ACC112 (cell line): ENCODE results near the gene MTA3.
A peak's percentile ranks its signal among the peaks of the same experiment; 100 is the strongest.

Experiments
- H2AFZ ChIP-seq: fragments of 200-600 bp; sonication (generic); one replicate; pipeline ENCODE4 v1.6.0; 2017; ENCODE audit warnings: antibody characterized with exemption, low read length; ENCODE audit not compliant: unreplicated experiment
- H3K27ac ChIP-seq: fragments of 200-600 bp; sonication (generic); 2 replicates; pipeline ENCODE4 v1.5.1; 2014; ENCODE audit warnings: low read depth, mild to moderate bottlenecking, antibody characterized with exemption, low read length, moderate library complexity
- H3K27me3 ChIP-seq: fragments of 200-600 bp; sonication (generic); 2 replicates; pipeline ENCODE4 v1.6.1; 2014; ENCODE audit warnings: mild to moderate bottlenecking, antibody characterized with exemption, low read length, moderate library complexity, mixed read lengths; ENCODE audit not compliant: insufficient read depth
- H3K36me3 ChIP-seq: fragments of 200-600 bp; sonication (generic); 2 replicates; pipeline ENCODE4 v1.6.1; 2016; ENCODE audit warnings: mild to moderate bottlenecking, antibody characterized with exemption, low read length, moderate library complexity, mixed read lengths; ENCODE audit not compliant: insufficient read depth
- H3K4me1 ChIP-seq: fragments of 200-600 bp; sonication (generic); one replicate; pipeline ENCODE4 v1.6.1; 2016; ENCODE audit warnings: low read length, mixed read lengths; ENCODE audit not compliant: insufficient read depth, unreplicated experiment, control insufficient read depth
- H3K4me3 ChIP-seq: fragments of 200-600 bp; sonication (generic); 2 replicates; pipeline ENCODE4 v1.5.1; 2014; ENCODE audit warnings: mild to moderate bottlenecking, low read depth, low read length
- H3K79me2 ChIP-seq: fragments of 200-600 bp; sonication (generic); one replicate; pipeline ENCODE4 v1.6.0; 2016; ENCODE audit warnings: low read length; ENCODE audit not compliant: control insufficient read depth, unreplicated experiment, insufficient read depth

The MTA3 gene

DNA sequence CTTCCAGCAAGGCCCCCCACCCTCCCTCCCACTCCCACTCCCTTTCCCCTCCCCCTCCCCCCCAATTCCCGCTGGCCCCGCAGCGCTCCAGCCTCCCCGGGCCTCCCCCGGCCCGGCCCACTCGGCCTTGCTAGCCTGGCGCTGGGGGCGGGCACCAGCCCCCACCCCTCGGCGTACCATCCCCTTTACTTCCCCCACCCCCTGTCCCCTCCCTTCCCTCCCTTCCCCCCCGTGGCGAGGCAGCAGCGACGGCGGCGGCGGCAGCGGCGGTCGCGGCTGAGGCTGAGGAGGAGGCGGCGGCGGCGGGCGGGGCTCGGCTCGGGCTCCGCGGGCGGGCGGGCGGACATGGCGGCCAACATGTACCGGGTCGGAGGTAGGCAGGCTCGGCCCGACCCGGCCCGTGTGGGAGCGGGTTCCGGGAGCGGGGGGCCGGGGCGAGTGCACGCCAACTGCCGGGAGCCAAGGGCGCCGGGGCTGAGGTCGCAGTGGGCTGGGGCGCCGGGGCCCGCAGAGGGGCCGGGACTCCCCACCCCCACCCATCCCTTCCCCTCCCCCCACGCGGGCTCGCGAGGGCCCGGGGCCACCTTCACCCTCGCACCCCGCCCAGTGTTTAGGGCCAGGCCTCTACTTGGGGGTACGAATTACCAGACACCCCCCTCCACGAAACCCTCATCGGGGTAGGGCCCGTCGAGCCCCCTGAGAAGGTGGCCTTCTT is at the start of gene MTA3:
MTA3 (plus strand) TSS at position 232 of the 715 bp plus-strand sequence; CDS start at position 346, 114 bp downstream.
- no peak within 1 kb of the TSS for H3K27ac ChIP-seq
- no peaks in the 10 kb centered on the region for H3K4me1 ChIP-seq

DNA sequence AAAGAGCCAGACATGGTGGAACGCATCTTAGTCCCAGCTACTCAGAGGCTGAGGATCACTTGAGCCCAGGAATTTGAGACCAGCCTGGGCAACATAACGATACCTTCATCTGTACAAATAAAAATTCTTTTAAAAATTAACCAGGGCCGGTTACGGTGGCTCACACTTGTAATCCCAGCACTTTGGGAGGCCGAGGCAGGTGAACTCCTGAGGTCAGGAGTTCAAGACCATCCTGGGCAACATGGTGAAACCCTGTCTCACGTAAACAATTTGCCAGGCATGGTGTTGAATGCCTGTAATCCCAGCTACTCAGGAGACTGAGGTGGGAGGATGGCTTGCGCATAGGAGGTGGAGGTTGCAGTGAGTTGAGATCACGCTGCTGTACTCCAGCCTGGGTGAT is 48.8 kb upstream of the MTA3 start:
- no peaks in the 10 kb centered on the region for H3K36me3 ChIP-seq
- no peaks in the 10 kb centered on the region for H3K79me2 ChIP-seq
- H3K4me3 ChIP-seq, result no peak overlapping the region
- H3K27ac ChIP-seq, result no peak overlapping the region
- H2AFZ ChIP-seq, result no peak overlapping the region
- no peaks in the 10 kb centered on the region for H3K4me1 ChIP-seq
- no peaks in the 10 kb centered on the region for H3K27me3 ChIP-seq

More for the DNA sequence above, at the start of gene MTA3:
- Histone ChIP-seq H3K27me3 (no peaks in the 10 kb centered on the region), H3K79me2 (peaks cover 10% of the 10 kb centered on the region), H2AFZ (peak within 1 kb of the TSS; percentile 70), H3K4me3 (peak within 1 kb of the TSS; percentile 86), H3K36me3 (peaks cover 6% of the 10 kb centered on the region)

DNA sequence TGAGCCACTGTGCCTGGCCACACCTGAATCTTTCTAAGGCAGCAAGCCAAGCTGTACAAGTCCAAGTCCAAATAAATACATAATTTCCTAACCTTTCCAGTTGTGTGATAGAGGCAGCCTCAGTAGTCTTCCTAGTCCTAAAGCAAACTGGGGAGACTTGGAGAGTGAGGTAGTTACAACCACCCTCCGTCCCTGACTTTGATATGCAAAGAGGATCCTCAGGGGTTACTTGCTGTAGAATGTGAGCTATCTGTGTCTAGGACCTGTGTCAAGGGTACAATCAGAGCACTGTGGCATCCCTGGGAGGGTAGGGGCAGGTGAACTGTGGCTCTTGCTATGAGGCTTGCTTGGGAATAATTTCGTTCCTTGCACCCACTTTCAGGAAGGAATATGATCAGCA is 46.4 kb upstream of the MTA3 start:
- no peaks in the 10 kb centered on the region for H3K36me3 ChIP-seq
- no peaks in the 10 kb centered on the region for H3K79me2 ChIP-seq
- no peak overlapping the region for H3K4me3 ChIP-seq
- H3K27me3 ChIP-seq, result no peaks in the 10 kb centered on the region
- no peaks in the 10 kb centered on the region for H3K4me1 ChIP-seq
- no peak overlapping the region for H3K27ac ChIP-seq
- no peak overlapping the region for H2AFZ ChIP-seq

DNA sequence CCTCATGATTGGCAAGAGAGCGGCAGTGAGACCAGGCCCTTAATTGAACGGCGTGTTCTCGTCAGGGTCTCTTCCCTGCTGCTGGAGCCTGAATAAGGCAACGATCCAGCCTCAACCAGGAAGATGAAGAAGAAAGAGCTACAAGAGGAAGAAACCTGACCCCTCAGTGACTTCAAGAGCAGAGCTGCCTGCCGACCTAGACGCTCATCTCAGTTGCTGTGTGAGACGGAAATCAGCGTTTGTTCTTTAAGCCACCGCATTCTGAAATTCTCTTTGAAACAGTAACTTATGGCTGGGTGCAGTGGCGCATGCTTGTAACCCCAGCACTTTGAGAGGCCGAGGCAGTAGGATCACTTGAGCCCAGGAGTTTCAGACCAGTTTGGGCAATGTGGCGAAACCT is 45.1 kb upstream of the MTA3 start:
- Histone ChIP-seq H3K4me3 (no peak overlapping the region), H3K36me3 (no peaks in the 10 kb centered on the region), H3K4me1 (no peaks in the 10 kb centered on the region), H3K27ac (no peak overlapping the region), H3K79me2 (no peaks in the 10 kb centered on the region), H3K27me3 (no peaks in the 10 kb centered on the region), H2AFZ (no peak overlapping the region)

DNA sequence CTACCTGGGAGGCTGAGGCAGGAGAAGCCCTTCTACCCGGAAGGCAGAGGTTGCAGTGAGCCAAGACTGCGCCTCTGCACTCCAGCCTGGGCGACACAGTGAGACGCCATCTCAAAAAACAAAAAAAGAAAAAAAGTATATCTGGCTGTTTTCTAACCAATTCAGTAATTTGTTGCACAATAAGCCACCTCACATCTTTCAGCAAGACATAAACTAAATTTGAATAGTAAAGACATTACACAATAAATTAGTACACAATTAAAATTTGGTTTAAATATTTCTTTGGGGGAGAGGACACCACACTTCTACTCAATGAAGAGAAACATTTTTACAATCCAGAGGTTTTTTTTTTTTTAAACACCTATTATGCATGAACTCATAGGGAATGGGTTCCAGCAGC is 36.0 kb upstream of the MTA3 start:
- H3K4me1 ChIP-seq, result no peaks in the 10 kb centered on the region

DNA sequence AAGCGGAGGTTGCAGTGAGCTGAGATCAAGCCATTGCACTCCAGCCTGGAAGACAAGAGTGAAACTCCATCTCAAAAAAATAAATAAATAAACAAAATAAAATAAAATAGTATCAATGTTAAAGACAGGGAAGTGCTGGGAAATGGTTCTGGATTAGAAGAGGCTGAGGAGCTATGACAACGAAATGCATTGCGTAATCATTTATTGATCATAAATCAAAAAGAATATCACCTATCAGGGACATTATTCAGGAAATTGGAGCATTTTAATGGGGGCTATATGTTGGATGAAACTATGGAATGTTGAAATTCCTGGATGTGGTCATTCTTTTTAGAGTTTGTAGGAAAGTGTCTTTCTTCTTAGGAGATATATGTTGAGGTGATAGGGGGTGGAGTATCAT is 30.9 kb upstream of the MTA3 start:
- H3K36me3 ChIP-seq, result no peaks in the 10 kb centered on the region
- no peak overlapping the region for H3K27ac ChIP-seq
- H3K4me1 ChIP-seq, result no peaks in the 10 kb centered on the region
- no peaks in the 10 kb centered on the region for H3K27me3 ChIP-seq
- H3K79me2 ChIP-seq, result no peaks in the 10 kb centered on the region
- H2AFZ ChIP-seq, result no peak overlapping the region
- no peak overlapping the region for H3K4me3 ChIP-seq

More for the DNA sequence above, 36.0 kb upstream of the MTA3 start:
- no peak overlapping the region for H3K4me3 ChIP-seq
- no peaks in the 10 kb centered on the region for H3K27me3 ChIP-seq
- no peak overlapping the region for H3K27ac ChIP-seq
- H2AFZ ChIP-seq, result no peak overlapping the region
- H3K36me3 ChIP-seq, result no peaks in the 10 kb centered on the region
- H3K79me2 ChIP-seq, result no peaks in the 10 kb centered on the region

DNA sequence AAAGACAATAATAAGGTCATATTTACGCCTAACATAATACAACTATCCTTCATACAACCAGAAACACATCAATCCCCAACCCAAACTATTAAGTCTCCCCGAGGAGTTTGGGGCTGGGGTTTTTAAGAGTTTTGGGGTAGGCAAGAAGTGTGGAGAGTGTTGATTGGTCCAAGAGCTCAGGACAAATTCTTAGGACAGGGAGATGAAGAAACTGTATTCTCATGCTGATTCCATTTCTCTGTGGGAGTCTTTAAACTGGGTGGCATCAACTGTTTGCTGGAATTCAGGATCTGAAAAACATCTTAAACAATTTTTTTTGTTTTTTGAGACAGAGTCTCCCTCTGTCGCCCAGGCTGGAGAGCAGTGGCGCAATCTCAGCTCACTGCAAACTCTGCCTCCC is 25.6 kb upstream of the MTA3 start:
- Histone ChIP-seq H3K4me1 (no peaks in the 10 kb centered on the region), H3K27me3 (no peaks in the 10 kb centered on the region)

DNA sequence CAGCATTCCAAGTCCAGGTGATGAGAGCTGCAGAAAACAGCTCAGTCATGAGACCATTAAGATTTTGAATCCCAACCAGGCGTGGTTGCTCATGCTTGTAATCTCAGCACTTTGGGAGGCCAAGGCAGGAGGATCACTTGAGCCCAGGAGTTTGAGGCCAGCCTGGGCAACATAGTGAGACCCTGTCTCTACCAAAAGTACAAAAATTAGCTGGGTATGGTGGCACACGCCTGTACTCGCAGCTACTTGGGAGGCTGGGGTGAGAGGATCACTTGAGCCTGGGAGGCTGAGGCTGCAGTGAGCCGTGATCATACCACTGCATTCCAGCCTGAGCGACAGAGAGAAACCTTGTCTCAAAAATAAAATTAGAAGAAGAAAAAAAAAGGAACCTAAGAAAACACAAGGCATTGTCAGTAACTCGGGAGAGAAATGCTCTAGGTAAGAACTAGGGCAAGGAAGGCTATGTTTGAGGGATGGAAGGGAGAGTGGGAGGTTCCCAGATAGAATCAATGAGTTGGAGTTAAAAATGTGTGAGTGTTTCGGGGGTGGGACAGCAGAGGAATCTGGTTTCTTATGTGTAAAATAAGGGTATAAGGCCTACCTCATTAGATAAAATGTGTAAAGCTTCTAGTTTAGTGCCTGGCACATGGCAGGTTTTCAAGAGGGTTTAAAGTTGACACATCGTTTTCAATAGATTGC is 23.3 kb upstream of the MTA3 start:
- Histone ChIP-seq H2AFZ (no peak overlapping the region), H3K4me3 (no peak overlapping the region), H3K27ac (no peak overlapping the region)

More for the DNA sequence above, 25.6 kb upstream of the MTA3 start:
- H3K27ac ChIP-seq, result no peak overlapping the region
- H3K79me2 ChIP-seq, result no peaks in the 10 kb centered on the region
- no peak overlapping the region for H2AFZ ChIP-seq
- no peaks in the 10 kb centered on the region for H3K36me3 ChIP-seq
- no peak overlapping the region for H3K4me3 ChIP-seq

DNA sequence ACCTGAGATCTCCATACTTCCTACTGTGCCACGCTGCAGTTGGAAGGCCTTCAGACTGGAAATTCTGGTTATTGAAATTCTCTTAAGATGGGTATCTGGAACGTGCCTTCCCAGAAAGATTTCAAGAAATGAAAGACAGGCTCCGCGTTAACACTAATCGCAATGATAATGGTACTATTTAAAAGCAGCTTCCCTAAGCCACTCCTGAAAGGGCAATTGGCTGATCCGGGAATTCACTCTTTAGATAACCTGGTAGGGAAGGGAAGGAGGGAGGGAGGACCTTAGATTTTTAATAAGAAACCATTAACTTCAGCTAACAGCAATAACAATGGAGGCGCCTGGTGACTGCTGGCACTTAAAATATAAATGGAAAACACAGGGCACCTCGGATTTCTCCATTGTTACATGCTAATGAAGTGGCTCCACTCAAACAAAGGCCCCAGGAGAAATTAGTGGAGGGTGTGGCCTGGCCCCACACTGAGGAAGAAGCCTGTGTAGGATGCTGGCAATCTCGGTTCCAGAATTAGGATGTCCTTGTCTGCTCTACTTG is 22.5 kb upstream of the MTA3 start:
- H3K4me1 ChIP-seq, result no peaks in the 10 kb centered on the region
- no peak overlapping the region for H3K27ac ChIP-seq
- no peaks in the 10 kb centered on the region for H3K79me2 ChIP-seq
- H3K4me3 ChIP-seq, result no peak overlapping the region
- H2AFZ ChIP-seq, result no peak overlapping the region
- no peaks in the 10 kb centered on the region for H3K36me3 ChIP-seq
- no peaks in the 10 kb centered on the region for H3K27me3 ChIP-seq

More for the DNA sequence above, 23.3 kb upstream of the MTA3 start:
- Histone ChIP-seq H3K27me3 (no peaks in the 10 kb centered on the region), H3K79me2 (no peaks in the 10 kb centered on the region), H3K4me1 (no peaks in the 10 kb centered on the region), H3K36me3 (no peaks in the 10 kb centered on the region)

DNA sequence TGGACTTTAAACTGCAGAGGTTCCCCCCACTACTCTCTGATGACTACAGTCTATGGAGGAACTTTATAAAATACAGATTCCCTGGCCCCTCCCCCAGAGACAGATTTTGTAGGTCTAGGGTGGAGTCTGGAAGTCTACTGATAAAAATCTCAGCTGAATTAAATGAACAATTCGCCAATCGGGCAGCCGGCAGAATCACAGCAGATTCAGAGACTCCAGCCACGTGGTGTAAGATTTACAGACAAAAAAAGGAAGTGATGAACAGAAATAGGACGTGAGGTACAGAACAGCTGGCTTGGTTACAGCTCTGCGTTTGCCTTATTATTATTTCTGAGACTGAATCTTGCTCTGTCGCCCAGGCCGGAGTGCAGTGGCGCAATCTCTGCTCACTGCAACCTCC is 21.4 kb upstream of the MTA3 start:
- Histone ChIP-seq H3K79me2 (no peaks in the 10 kb centered on the region), H3K27me3 (no peaks in the 10 kb centered on the region), H2AFZ (no peak overlapping the region), H3K4me1 (no peaks in the 10 kb centered on the region), H3K4me3 (no peak overlapping the region), H3K36me3 (no peaks in the 10 kb centered on the region), H3K27ac (no peak overlapping the region)
